Duodenal mucosa (tissue), 2 donors: Measurements from ENCODE around the gene KIF26B.

Experiments
- H3K27ac ChIP-seq: one replicate; pipeline ENCODE4 v1.7.0; 2013; ENCODE audit warnings: low read depth, low read length
- H3K27me3 ChIP-seq, 2 donors: one replicate each; pipeline ENCODE4 v1.7.0; 2013; ENCODE audit warnings: low read length in 2 of 2, control low read depth in 1 of 2; ENCODE audit not compliant: insufficient read depth in 2 of 2, control insufficient read depth in 1 of 2
- H3K36me3 ChIP-seq, 2 donors: one replicate each; pipeline ENCODE4 v1.7.0; 2013; ENCODE audit warnings: low read length in 2 of 2, control low read depth in 1 of 2; ENCODE audit not compliant: insufficient read depth in 2 of 2, control insufficient read depth in 1 of 2
- H3K4me1 ChIP-seq, 2 donors: one replicate each; pipeline ENCODE4 v1.7.0; 2013; ENCODE audit warnings: low read length in 2 of 2, control low read depth in 1 of 2; ENCODE audit not compliant: insufficient read depth in 2 of 2, control insufficient read depth in 1 of 2
- H3K4me3 ChIP-seq, 2 donors: one replicate each; pipeline ENCODE4 v1.7.0; 2013; ENCODE audit warnings: low read length in 2 of 2, low read depth in 1 of 2
- H3K9ac ChIP-seq, 2 donors: one replicate each; pipeline ENCODE4 v1.7.0; 2013; ENCODE audit warnings: low read length in 2 of 2, low read depth in 1 of 2
- H3K9me3 ChIP-seq, 2 donors: one replicate each; pipeline ENCODE4 v1.7.0; 2013; ENCODE audit warnings: low read length in 2 of 2, control low read depth in 1 of 2; ENCODE audit not compliant: control insufficient read depth in 1 of 2

KIF26B gene

GRCh38 chr1:245463392-245464165 lies 308.8 kb downstream of the KIF26B start:
- H3K27me3 ChIP-seq: no peaks in the 10 kb centered on the region
- H3K36me3 ChIP-seq: no peaks in the 10 kb centered on the region
- peaks cover 10 to 14% of the 10 kb centered on the region in 2 donors for H3K4me1 ChIP-seq
- H3K9me3 ChIP-seq: no peaks in the 10 kb centered on the region
- no peak overlapping the region for H3K27ac ChIP-seq
- H3K4me3 ChIP-seq: peak overlapping the region in 1 of 2 donors; percentile 11
- no peak overlapping the region for H3K9ac ChIP-seq

GRCh38 chr1:245464290-245464689 lies 309.5 kb downstream of the KIF26B start:
- Histone ChIP-seq H3K27ac (no peak overlapping the region), H3K36me3 (no peaks in the 10 kb centered on the region), H3K27me3 (no peaks in the 10 kb centered on the region), H3K4me3 (peak overlapping the region in 1 of 2 donors; percentile 21), H3K4me1 (peaks cover 10 to 14% of the 10 kb centered on the region in 2 donors), H3K9me3 (no peaks in the 10 kb centered on the region), H3K9ac (no peak overlapping the region)

- H3K36me3 ChIP-seq: no peaks in the 10 kb centered on the region
- no peak overlapping the region for H3K27ac ChIP-seq
- no peaks in the 10 kb centered on the region for H3K9me3 ChIP-seq
- no peaks in the 10 kb centered on the region for H3K27me3 ChIP-seq
- no peak overlapping the region for H3K9ac ChIP-seq
- H3K4me3 ChIP-seq: no peak overlapping the region
- peaks cover 10 to 14% of the 10 kb centered on the region in 2 donors for H3K4me1 ChIP-seq
Observed at GRCh38 chr1:245465666-245466065, 310.9 kb downstream of the KIF26B start.

GRCh38 chr1:245466261-245466660 lies 311.5 kb downstream of the KIF26B start:
- H3K9ac ChIP-seq: no peak overlapping the region

GRCh38 chr1:245467804-245468203 lies 313.0 kb downstream of the KIF26B start:
- H3K27me3 ChIP-seq: no peaks in the 10 kb centered on the region
- no peak overlapping the region for H3K4me3 ChIP-seq
- H3K9ac ChIP-seq: no peak overlapping the region
- H3K27ac ChIP-seq: no peak overlapping the region
- H3K4me1 ChIP-seq: peaks cover 10 to 14% of the 10 kb centered on the region in 2 donors
- H3K9me3 ChIP-seq: no peaks in the 10 kb centered on the region
- no peaks in the 10 kb centered on the region for H3K36me3 ChIP-seq

More at GRCh38 chr1:245466261-245466660, 311.5 kb downstream of the KIF26B start:
- Histone ChIP-seq H3K27me3 (no peaks in the 10 kb centered on the region), H3K36me3 (no peaks in the 10 kb centered on the region), H3K27ac (no peak overlapping the region), H3K9me3 (no peaks in the 10 kb centered on the region), H3K4me1 (peaks cover 10 to 14% of the 10 kb centered on the region in 2 donors), H3K4me3 (no peak overlapping the region)

- no peaks in the 10 kb centered on the region for H3K36me3 ChIP-seq
- H3K9ac ChIP-seq: no peak overlapping the region
- peaks cover 7% of the 10 kb centered on the region in 2 donors for H3K4me1 ChIP-seq
- no peak overlapping the region for H3K27ac ChIP-seq
- H3K27me3 ChIP-seq: no peaks in the 10 kb centered on the region
- no peaks in the 10 kb centered on the region for H3K9me3 ChIP-seq
- H3K4me3 ChIP-seq: no peak overlapping the region
Observed at GRCh38 chr1:245469006-245469405, 314.2 kb downstream of the KIF26B start.

- no peak overlapping the region for H3K27ac ChIP-seq
- H3K9ac ChIP-seq: no peak overlapping the region
- H3K4me1 ChIP-seq: peaks cover 0 to under 1% of the 10 kb centered on the region in 2 donors
- H3K9me3 ChIP-seq: no peaks in the 10 kb centered on the region
- no peaks in the 10 kb centered on the region for H3K27me3 ChIP-seq
- H3K36me3 ChIP-seq: no peaks in the 10 kb centered on the region
- H3K4me3 ChIP-seq: no peak overlapping the region
Observed at GRCh38 chr1:245469734-245470133, 314.9 kb downstream of the KIF26B start.

GRCh38 chr1:245475126-245475525 lies 320.3 kb downstream of the KIF26B start:
- H3K27ac ChIP-seq: no peak overlapping the region

GRCh38 chr1:245475961-245476516 lies 321.3 kb downstream of the KIF26B start:
- H3K9ac ChIP-seq: no peak overlapping the region
- no peaks in the 10 kb centered on the region for H3K36me3 ChIP-seq
- H3K27me3 ChIP-seq: no peaks in the 10 kb centered on the region
- no peak overlapping the region for H3K27ac ChIP-seq
- no peaks in the 10 kb centered on the region for H3K9me3 ChIP-seq
- H3K4me1 ChIP-seq: no peaks in the 10 kb centered on the region
- H3K4me3 ChIP-seq: no peak overlapping the region

More at GRCh38 chr1:245475126-245475525, 320.3 kb downstream of the KIF26B start:
- H3K9ac ChIP-seq: no peak overlapping the region
- no peak overlapping the region for H3K4me3 ChIP-seq
- no peaks in the 10 kb centered on the region for H3K36me3 ChIP-seq
- no peaks in the 10 kb centered on the region for H3K4me1 ChIP-seq
- no peaks in the 10 kb centered on the region for H3K27me3 ChIP-seq
- no peaks in the 10 kb centered on the region for H3K9me3 ChIP-seq

- H3K4me3 ChIP-seq: no peak overlapping the region
- H3K9ac ChIP-seq: no peak overlapping the region
- H3K27me3 ChIP-seq: no peaks in the 10 kb centered on the region
- no peaks in the 10 kb centered on the region for H3K9me3 ChIP-seq
- H3K27ac ChIP-seq: no peak overlapping the region
- H3K36me3 ChIP-seq: no peaks in the 10 kb centered on the region
- H3K4me1 ChIP-seq: no peaks in the 10 kb centered on the region
Observed at GRCh38 chr1:245477941-245478340, 323.2 kb downstream of the KIF26B start.
